ENCODE results near the gene TXNRD2.
A peak's percentile ranks its signal among the peaks of the same experiment; 100 is the strongest.

TXNRD2 gene

GRCh38 chr22:19941365-19942082, at the start of gene TXNRD2, which contains the start of gene COMT:
TXNRD2 (minus strand) TSS chr22:19941818; CDS start chr22:19941803, 15 bp downstream.
COMT (plus strand) TSS chr22:19941772; CDS start chr22:19962527, 20,755 bp downstream.
- peak in 1 of 2 donors; percentile 50 for DNase-seq (ENCODE audit: low read depth in 2 of 2)

DNA sequence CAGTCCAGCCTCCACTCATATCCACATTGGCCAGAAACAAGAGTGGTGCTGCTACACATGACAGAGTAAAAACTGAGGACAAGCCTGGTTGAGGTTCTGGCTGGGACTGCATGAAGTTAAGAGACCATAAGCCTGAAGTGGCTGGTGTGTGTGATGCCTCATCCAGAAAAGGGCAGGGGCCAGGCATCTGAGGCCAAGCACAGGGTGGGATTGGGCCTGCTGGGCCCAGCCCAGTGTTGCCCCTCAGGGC, 49.7 kb upstream of the TXNRD2 start:
- DNase-seq (ENCODE audit: low read depth in 2 of 2): no peak

DNA sequence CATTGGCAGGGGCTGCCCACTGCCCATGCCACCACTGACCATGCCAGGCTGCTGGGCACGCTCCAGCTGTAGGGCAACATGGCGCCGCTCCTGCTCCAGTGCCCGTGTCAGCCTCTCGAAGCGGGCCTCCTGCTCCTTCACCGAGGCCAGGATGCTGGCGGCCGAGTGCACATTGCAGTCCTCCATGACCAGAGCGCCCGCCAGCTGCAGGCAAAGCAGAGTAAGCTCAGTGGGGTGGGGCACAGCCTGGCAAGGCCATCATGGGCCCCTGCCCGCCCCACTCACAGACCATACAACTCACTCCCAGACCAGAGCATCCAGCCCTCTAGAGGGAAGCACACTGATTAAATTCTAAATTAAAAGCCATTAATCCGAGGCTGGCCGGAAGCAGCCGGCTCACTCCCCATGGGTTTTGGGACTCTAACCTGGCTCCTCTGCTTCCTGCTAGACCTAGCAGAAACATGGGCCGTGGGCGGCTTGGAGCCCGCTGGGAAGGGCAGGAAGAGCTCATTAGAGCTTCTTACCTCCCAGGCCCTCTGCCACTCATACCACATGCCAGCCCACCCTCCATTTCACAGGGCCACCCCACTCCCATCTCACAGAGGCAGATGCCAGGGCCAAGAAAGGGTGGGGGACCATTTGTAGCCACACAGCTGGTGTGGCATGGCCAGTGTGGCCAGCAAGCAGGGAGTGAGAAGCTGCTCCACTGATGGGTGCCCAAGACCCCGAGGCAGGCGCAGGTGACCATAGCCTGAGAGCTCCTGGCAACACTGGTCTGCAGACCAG, 49.2 kb upstream of the TXNRD2 start:
- no peak for DNase-seq (ENCODE audit: low read depth in 2 of 2)

- no peak for DNase-seq (ENCODE audit: low read depth in 2 of 2)
Observed at GRCh38 chr22:19990188-19990587, 48.6 kb upstream of the TXNRD2 start.

- no peak for DNase-seq (ENCODE audit: low read depth in 2 of 2)
Observed at GRCh38 chr22:19989725-19990067, 48.1 kb upstream of the TXNRD2 start.

DNA sequence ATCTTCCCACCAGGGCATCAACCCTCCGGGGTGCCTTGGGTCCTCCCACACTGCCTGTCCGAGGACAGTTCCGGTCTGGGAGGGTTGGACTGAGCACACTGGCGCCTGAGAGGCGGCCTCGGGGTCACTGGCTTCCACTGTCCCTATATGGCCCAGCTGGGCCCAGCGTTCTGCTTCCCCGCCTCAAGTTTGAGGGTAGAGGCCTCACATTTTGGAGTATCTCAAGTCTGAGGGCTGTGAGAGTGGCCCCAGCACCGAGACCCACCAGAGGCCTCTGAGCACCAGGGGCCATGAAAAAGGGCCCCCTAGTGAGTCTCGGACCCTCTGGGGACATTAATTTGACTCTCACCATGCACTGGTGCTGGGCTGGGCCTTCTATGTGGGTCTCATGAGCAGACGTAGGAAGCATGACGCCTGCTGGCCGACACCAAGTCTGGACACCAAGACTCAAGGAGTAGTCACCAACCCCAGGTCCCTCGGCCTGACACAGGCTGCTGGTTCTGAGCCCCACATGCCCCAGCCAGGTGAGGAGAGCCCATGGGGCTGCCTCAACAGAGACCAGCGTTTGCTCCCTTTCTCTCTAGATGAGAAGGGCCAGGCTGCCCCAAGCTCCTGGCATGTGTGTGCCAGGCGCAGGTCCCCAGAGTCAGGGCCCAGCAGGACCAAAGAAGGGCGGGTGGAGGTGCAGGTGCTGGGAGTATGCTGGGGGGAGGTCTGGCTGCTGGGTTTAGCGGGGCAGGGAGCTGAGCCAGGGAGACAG, 47.5 kb upstream of the TXNRD2 start:
- no peak for DNase-seq (ENCODE audit: low read depth in 2 of 2)

DNA sequence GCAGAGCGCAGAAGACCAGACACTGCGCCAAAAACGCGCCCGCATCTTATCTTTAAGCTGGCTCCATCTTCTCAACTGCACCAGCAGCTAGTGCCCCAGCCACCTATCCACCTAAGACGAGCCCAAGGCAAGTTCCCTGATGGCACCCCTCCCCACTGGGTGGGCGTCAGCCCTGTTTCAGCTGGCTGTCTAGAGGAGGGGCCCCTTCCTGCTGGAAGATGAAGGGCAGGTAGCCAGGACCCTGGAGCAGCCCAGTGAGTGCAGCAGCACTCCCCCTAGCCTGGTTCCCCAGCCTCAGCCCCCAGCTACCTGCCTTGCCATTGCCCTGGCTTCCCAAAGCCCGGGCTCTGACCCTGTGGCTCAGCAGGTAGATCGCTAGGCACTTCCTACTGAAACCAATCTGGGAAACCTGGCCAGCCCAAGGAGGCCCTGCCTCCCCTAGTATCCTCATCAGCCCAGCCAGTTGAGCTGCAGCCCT, 46.8 kb upstream of the TXNRD2 start:
- DNase-seq (ENCODE audit: low read depth in 2 of 2): no peak

DNA sequence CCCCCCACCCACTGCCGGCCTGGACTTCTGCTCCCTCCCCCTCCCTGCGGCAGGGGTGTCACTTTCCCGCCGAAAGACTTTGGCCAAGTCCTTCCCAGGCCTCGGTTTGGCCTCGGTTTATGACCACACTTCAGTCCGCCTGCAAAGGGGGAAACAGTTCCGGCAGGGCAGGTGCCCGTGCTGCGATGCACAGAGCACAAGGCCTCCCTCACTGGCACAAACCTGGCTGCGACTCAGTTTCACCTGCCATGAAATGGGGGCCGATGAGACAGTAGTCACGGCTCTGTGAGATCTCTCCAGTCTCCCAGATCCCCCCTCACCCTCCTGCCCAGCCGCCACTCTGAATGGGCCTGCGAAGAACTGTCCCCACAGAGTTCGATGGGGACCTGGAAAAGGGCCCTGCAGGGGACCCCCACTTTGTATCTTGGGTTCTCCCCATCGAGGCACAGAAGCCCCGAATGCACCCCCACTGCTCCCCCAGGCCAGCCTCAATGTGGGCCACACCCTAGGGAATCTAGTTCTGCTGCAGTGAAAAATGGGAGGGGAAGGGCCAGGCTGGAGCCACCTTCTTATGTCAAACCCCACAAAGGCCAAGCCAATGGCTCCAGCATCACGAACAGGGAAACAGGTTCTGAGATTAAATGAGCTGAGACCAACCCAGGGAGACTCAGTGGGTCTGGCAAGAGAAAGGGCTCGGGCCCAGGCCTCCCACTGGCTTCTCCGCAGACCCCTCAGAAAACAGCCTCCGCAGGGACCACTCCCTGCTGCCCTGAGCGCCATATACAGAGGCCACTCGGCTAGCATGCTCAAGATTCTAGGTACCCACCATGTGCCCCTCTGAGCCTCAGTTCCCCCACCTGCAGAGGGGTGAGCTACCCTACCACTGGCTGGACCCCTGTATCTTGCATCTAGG, 46.0 kb upstream of the TXNRD2 start:
- DNase-seq (ENCODE audit: low read depth in 2 of 2): no peak

- peak; percentile 27 to 35 for DNase-seq (ENCODE audit: low read depth in 2 of 2)
Observed at GRCh38 chr22:19986410-19987341, 45.1 kb upstream of the TXNRD2 start.

GRCh38 chr22:19986011-19986409, 44.4 kb upstream of the TXNRD2 start:
- DNase-seq (ENCODE audit: low read depth in 2 of 2): no peak

DNA sequence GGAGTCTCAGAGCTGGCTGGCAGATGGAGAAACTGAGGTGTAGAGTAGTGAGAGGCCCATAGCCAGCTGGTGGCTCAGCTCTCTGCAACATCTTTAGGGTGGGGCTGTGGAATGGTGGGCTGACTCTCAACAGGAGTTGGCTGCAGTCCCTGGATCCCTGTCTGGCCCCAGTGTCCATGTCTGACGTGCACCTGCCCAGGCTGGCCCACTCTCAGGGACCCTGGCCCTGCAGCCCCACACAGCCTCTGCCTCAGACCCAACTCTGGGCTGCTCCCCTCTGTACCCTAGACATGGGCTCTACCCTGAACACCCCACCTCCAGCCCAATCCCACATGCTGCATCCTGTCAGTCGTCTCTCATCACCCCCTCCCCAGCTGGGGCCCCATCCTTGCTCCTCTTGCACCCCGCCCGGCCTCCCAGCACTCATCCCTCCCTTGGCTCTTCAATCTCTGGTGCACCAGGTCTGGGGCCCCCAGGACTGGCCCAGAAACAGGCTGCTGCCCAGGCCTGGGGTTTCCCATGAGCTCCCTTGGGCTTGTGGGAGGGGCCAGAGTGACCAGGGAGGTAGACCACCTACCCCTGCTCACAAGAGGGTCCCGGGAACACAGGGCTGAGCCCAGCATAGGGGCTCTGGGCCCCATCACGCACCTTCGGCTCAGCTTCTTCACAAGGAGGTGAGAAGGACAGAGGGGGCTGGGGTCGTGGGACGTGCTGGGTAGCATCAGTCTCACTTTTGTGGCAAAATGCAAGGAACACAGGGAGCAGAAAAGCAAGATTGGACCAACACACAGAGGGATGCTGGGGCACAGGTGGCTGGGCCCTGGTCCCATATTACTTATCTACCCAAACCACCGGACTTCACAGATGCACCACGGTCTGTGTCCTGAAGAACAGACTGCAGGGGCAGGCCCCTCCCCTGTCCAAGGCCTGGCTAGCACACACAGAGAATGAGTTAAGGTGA, 43.5 kb upstream of the TXNRD2 start:
- DNase-seq (ENCODE audit: low read depth in 2 of 2): no peak

DNA sequence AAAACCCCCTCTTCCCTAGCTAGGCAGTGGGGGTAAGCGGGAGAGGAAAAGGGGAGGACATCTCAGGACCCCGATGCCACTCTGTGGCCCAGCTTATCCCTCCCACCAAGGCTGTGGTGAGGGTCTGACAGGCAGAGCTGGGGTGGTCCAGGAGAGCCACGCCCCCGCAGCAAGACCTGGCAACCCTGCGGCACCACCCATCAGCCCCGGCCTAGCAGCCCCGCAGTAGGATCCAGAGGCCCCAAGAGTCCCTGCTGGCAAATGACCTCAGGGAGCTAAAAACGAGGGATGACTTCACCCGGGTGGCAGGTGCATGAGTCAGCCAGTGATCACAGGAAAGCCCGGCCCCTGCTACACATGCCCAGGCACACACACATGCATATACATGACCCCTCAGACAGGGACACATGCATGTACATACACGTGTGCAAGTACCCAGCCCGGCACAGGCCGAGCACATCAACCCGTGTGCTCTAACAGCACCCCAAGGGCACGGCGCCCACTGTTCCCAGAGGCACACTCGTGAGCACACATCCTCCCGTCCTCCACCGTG, 42.7 kb upstream of the TXNRD2 start:
- DNase-seq (ENCODE audit: low read depth in 2 of 2): no peak

DNA sequence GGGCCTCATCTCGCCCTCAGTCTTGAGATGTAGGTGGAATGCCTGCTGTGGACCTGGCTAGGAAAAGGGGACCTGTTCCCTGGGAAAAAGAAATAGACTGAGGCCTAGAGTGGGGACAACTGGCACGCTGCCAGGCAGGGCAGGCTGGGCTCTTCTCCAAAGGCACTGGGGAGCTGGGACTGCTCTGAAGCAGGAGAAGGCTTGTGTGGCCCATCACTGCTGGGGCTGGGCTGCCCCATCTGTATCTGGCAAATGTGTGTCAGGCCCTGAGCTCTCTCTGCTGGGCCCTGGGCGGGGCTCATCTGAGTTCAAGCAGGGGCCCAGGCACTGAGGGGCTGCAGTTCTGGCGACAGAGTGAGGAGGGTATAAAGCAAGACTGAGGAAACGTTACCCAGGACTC, 42.1 kb upstream of the TXNRD2 start:
- no peak for DNase-seq (ENCODE audit: low read depth in 2 of 2)

DNA sequence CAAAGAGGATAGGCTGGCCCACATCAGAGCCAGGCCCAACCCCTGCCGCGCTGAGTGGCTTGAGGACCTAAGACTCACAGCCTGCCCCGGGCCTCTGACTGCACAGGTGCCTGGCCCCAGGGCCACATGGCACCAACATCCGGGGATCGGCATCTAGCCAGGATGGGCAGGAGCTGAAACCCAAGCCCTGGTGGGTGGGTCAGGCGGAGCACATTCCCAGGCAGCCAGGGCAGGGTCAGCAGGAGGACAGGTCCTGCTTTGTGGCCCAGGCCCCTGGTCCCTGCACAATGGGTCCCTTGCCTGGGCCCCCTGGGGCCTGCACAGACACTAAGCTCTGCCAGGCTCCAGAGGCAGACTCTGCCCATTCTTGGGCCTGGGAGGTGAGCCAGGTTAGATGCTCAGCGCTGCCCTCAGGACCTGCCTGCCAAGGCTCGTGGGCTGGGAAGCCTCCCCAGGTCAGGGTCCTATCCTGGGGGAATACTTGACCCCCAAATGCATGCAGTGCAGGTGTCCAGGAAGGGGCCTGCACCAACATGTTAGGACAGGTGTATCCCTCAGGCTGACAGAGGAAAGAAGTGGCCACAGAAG, 41.5 kb upstream of the TXNRD2 start:
- DNase-seq (ENCODE audit: low read depth in 2 of 2): no peak

DNA sequence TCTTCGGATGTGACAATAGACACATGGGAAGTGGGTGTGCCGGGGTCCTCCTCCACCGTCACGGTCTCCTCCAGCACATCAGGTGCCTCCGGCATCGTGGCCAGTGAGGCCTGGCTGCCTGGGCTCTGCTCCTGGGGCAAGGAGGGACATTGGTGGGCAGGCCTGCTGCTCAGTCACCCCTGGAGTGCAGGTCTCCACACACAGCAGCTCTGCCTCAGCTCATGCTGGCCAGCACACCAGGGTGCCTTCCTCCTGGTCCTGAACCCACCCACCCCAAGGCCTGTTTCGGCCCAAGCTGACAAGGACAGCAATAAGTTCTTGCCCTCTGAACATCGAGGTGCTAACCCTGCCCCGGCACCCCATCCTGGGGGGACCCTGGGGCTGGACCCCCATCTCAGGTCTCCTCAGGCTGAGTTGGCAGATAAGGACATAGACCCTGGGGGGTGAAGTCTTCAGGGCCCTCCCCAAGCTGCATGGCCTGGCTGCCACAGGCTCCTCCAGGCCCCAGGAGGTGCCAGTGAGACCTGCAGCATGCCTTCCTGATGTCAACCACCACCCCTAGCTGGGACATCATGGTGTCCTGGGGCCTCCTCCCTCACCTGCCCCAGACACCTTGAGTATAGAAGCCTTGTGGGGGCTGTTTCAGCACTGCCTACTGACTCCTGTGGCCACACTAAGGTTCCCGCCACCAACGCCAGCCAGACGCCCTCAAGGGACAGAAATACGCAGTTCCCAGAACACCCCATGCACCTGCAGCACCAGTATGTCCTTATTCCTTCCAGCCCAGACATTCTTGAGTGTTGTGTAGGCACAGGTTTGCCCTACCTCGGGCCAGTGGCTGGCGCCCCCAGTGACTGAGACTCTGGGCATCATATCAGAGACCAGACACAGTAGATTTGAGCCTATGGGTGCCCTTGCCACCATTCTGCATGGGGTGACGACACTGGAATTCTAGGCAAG, 40.6 kb upstream of the TXNRD2 start:
- DNase-seq (ENCODE audit: low read depth in 2 of 2): no peak

DNA sequence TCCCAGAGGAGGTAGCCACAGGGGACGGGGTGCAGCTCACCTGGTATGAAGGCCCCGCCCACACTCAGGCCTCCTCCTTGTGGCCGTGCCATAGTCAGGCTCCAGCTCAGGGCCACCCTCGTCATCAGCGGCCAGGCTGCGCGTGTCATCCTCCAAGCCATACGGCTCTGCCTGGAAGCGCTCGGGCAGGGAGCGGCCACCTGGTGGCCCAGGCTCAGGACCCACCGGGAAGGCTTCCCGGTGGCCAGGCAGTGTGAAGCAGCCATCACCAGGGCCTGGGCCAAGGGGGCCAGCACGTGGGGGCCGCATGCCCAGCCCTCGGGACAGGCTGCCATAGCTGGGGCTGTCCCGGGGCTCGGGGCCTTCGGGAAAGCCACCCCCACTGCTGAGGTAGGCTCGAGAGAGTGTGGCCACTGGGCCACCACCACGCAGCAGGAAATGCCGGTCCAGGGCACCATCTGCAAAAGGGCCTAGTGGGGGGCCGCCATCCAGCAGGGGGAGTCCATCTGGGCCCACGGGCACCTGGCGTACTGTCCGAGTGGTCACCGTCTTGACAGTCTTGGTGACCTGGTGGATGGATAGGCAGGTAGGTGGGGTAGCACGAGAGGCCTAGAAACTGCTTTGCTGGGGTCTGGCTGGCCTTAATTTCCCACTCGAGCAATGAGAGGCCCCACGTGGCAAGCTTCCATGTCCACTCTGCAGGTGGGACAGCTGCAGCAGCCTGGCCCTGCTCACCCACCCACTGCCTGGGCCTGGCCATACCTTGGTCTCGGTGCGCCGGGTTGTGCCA, 39.7 kb upstream of the TXNRD2 start:
- DNase-seq (ENCODE audit: low read depth in 2 of 2): no peak

- no peak for DNase-seq (ENCODE audit: low read depth in 2 of 2)
Observed at GRCh38 chr22:19980766-19981165, 39.1 kb upstream of the TXNRD2 start.
